ENCODE data around the gene SUB1.

The SUB1 gene

GRCh38 chr5:32559921-32560320, 25.4 kb upstream of the SUB1 start:
- no peak overlapping the region for H3K27ac ChIP-seq (ENCODE audit: low read depth, low read length)
- no peak overlapping the region for H2BK15ac ChIP-seq (replicated peaks; ENCODE audit: low read depth)
- H3K27me3 ChIP-seq (ENCODE audit: insufficient read depth, low read length, poor library complexity) = no peaks in the 10 kb centered on the region
- H3K56ac ChIP-seq (ENCODE audit: low read length) = no peak overlapping the region
- H3K79me1 ChIP-seq (ENCODE audit: low read length) = no peaks in the 10 kb centered on the region
- no peak overlapping the region for H2AK5ac ChIP-seq (ENCODE audit: low read length)
- H3K23ac ChIP-seq (ENCODE audit: low read length) = no peak overlapping the region
- DNase-seq = peak; percentile 43
- H2BK120ac ChIP-seq (ENCODE audit: low read depth, low read length) = no peak overlapping the region
- no peak overlapping the region for H3K9ac ChIP-seq (ENCODE audit: low read length)
- no peak overlapping the region for H2BK5ac ChIP-seq (ENCODE audit: low read length)
- no peak overlapping the region for H4K8ac ChIP-seq (ENCODE audit: low read depth, low read length)
- H3K4me3 ChIP-seq (ENCODE audit: low read length) = no peak overlapping the region
- H3K4ac ChIP-seq (ENCODE audit: low read depth, low read length) = no peak overlapping the region
- H3K36me3 ChIP-seq (ENCODE audit: control insufficient read depth, insufficient read depth, low read length) = no peaks in the 10 kb centered on the region
- H4K5ac ChIP-seq (ENCODE audit: low read length) = no peak overlapping the region
- no peaks in the 10 kb centered on the region for H3K79me2 ChIP-seq (ENCODE audit: control insufficient read depth, insufficient read depth, low read length)
- no peak overlapping the region for H3K4me2 ChIP-seq (ENCODE audit: low read length)
- no peaks in the 10 kb centered on the region for H3K4me1 ChIP-seq (ENCODE audit: control insufficient read depth, low read depth, low read length)
- peak overlapping the region; percentile 84 for H3K18ac ChIP-seq (ENCODE audit: low read length)

DNA sequence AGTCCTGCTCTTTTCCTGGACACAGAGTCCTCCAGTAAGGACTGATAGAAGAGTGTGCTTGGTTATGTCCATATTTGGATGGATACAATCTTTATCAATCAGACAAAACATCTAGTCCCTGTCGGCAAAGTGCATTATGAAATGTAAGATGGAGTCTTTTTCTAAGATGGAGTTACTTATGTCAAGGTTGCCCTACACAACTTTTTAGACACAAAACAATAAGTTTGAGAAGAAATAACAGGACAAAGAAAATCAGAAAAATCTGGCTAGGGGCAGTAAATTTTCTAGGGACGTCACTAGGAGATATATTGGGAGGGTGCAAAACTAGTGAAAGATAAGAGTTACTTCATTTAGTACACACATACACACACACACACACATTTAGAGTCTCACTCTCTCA, 23.3 kb upstream of the SUB1 start:
- H3K27ac ChIP-seq (ENCODE audit: low read depth, low read length) = no peak overlapping the region
- H2BK120ac ChIP-seq (ENCODE audit: low read depth, low read length) = no peak overlapping the region
- no peak overlapping the region for H3K4me3 ChIP-seq (ENCODE audit: low read length)
- H3K27me3 ChIP-seq (ENCODE audit: insufficient read depth, low read length, poor library complexity) = no peaks in the 10 kb centered on the region
- no peaks in the 10 kb centered on the region for H3K79me2 ChIP-seq (ENCODE audit: control insufficient read depth, insufficient read depth, low read length)
- DNase-seq = no peak
- H3K36me3 ChIP-seq (ENCODE audit: control insufficient read depth, insufficient read depth, low read length) = no peaks in the 10 kb centered on the region
- no peak overlapping the region for H2BK5ac ChIP-seq (ENCODE audit: low read length)
- H3K18ac ChIP-seq (ENCODE audit: low read length) = no peak overlapping the region
- no peak overlapping the region for H4K8ac ChIP-seq (ENCODE audit: low read depth, low read length)
- no peak overlapping the region for H2AK5ac ChIP-seq (ENCODE audit: low read length)
- H3K4ac ChIP-seq (ENCODE audit: low read depth, low read length) = no peak overlapping the region
- no peak overlapping the region for H3K23ac ChIP-seq (ENCODE audit: low read length)
- no peak overlapping the region for H3K56ac ChIP-seq (ENCODE audit: low read length)
- H3K9ac ChIP-seq (ENCODE audit: low read length) = no peak overlapping the region
- no peaks in the 10 kb centered on the region for H3K79me1 ChIP-seq (ENCODE audit: low read length)
- no peak overlapping the region for H2BK15ac ChIP-seq (replicated peaks; ENCODE audit: low read depth)
- no CpG with 5 or more reads among the region's 2 CpGs for WGBS (ENCODE audit: extremely low coverage, insufficient coverage, low lambda C conversion rate)
- no peak overlapping the region for H3K4me2 ChIP-seq (ENCODE audit: low read length)
- no peaks in the 10 kb centered on the region for H3K4me1 ChIP-seq (ENCODE audit: control insufficient read depth, low read depth, low read length)
- H4K5ac ChIP-seq (ENCODE audit: low read length) = no peak overlapping the region

DNA sequence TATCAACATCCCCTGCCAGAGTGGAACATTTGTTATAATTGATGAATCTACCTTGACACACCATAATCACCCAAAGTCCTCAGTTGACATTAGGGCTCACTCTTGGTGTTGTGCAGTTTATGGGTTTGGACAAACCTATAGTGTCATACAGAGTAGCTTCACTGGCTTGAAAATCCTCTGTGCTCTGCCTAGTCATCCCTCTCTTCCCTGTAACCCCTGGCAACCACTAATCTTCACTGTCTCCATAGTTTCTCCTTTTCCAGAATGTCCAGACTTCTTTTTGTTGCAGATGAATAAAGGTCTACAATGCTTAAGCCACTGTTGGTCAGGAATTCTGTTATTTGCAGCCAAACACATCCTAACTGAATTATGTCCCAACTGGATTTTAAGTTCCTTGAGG, 22.5 kb upstream of the SUB1 start:
- Histone ChIP-seq H3K27me3 (ENCODE audit: insufficient read depth, low read length, poor library complexity) (no peaks in the 10 kb centered on the region), H3K56ac (ENCODE audit: low read length) (no peak overlapping the region), H4K5ac (ENCODE audit: low read length) (no peak overlapping the region), H3K79me2 (ENCODE audit: control insufficient read depth, insufficient read depth, low read length) (no peaks in the 10 kb centered on the region), H3K23ac (ENCODE audit: low read length) (no peak overlapping the region), H2AK5ac (ENCODE audit: low read length) (no peak overlapping the region), H2BK5ac (ENCODE audit: low read length) (no peak overlapping the region), H3K79me1 (ENCODE audit: low read length) (no peaks in the 10 kb centered on the region), H3K18ac (ENCODE audit: low read length) (no peak overlapping the region), H3K4me2 (ENCODE audit: low read length) (no peak overlapping the region), H3K9ac (ENCODE audit: low read length) (no peak overlapping the region), H2BK15ac (replicated peaks; ENCODE audit: low read depth) (no peak overlapping the region), H3K4ac (ENCODE audit: low read depth, low read length) (no peak overlapping the region), H3K36me3 (ENCODE audit: control insufficient read depth, insufficient read depth, low read length) (no peaks in the 10 kb centered on the region), H2BK120ac (ENCODE audit: low read depth, low read length) (no peak overlapping the region), H3K27ac (ENCODE audit: low read depth, low read length) (no peak overlapping the region), H3K4me1 (ENCODE audit: control insufficient read depth, low read depth, low read length) (no peaks in the 10 kb centered on the region), H4K8ac (ENCODE audit: low read depth, low read length) (no peak overlapping the region), H3K4me3 (ENCODE audit: low read length) (no peak overlapping the region)
- no peak for DNase-seq

DNA sequence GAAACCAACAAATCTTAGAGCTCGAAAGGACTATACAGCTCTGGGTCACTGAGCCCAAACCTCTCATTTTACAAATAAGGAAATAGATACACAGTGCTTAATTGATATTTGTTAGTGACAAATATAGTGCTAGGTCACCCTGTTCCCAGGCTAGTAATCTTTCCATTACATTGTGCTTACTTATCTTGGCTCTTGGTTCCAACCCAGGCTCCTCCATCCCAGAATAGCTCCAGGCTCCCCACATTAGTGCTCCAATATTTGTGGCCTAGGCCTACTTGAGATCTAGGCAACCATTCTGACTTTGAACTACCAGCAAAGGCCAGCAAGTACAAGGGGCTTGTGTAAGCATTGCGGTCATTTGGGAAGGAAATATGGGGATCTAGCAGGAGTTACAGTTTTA, 21.7 kb upstream of the SUB1 start:
- Histone ChIP-seq H3K4ac (ENCODE audit: low read depth, low read length) (peak overlapping the region; percentile 70), H3K79me2 (ENCODE audit: control insufficient read depth, insufficient read depth, low read length) (no peaks in the 10 kb centered on the region), H3K4me1 (ENCODE audit: control insufficient read depth, low read depth, low read length) (no peaks in the 10 kb centered on the region), H3K27me3 (ENCODE audit: insufficient read depth, low read length, poor library complexity) (no peaks in the 10 kb centered on the region), H2BK120ac (ENCODE audit: low read depth, low read length) (no peak overlapping the region), H2BK15ac (replicated peaks; ENCODE audit: low read depth) (no peak overlapping the region), H3K56ac (ENCODE audit: low read length) (no peak overlapping the region), H3K36me3 (ENCODE audit: control insufficient read depth, insufficient read depth, low read length) (no peaks in the 10 kb centered on the region), H3K9ac (ENCODE audit: low read length) (no peak overlapping the region), H3K4me2 (ENCODE audit: low read length) (no peak overlapping the region), H3K79me1 (ENCODE audit: low read length) (no peaks in the 10 kb centered on the region), H2AK5ac (ENCODE audit: low read length) (no peak overlapping the region), H3K27ac (ENCODE audit: low read depth, low read length) (no peak overlapping the region), H4K5ac (ENCODE audit: low read length) (no peak overlapping the region), H3K4me3 (ENCODE audit: low read length) (no peak overlapping the region), H4K8ac (ENCODE audit: low read depth, low read length) (no peak overlapping the region), H3K23ac (ENCODE audit: low read length) (no peak overlapping the region), H2BK5ac (ENCODE audit: low read length) (no peak overlapping the region), H3K18ac (ENCODE audit: low read length) (no peak overlapping the region)
- no peak for DNase-seq
- no CpG with 5 or more reads among the region's 2 CpGs for WGBS (ENCODE audit: extremely low coverage, insufficient coverage, low lambda C conversion rate)

DNA sequence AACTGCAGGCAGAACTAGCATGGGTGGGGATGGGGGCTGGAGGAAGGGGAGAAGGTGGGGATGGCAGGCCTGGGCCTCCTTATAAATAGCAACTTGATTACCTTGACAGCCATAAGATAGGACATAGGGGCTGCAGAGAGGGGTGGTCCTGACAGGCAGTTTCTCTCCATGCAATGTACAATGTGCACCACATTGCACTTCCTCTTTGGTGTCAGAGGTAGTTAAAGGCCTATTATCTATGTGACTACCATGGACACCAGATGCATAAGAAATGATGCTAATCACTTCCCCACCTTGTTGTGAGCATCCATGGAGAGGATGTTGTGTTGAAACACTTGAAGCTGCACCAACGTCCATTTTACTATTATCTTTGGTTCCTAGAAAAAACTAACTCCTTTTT, 20.2 kb upstream of the SUB1 start:
- Histone ChIP-seq H2BK5ac (ENCODE audit: low read length) (no peak overlapping the region), H3K4me2 (ENCODE audit: low read length) (no peak overlapping the region), H2BK15ac (replicated peaks; ENCODE audit: low read depth) (no peak overlapping the region), H2AK5ac (ENCODE audit: low read length) (no peak overlapping the region), H2BK120ac (ENCODE audit: low read depth, low read length) (no peak overlapping the region), H4K5ac (ENCODE audit: low read length) (no peak overlapping the region), H3K79me2 (ENCODE audit: control insufficient read depth, insufficient read depth, low read length) (no peaks in the 10 kb centered on the region), H4K8ac (ENCODE audit: low read depth, low read length) (no peak overlapping the region), H3K4ac (ENCODE audit: low read depth, low read length) (no peak overlapping the region), H3K27me3 (ENCODE audit: insufficient read depth, low read length, poor library complexity) (no peaks in the 10 kb centered on the region), H3K23ac (ENCODE audit: low read length) (no peak overlapping the region), H3K4me3 (ENCODE audit: low read length) (no peak overlapping the region), H3K9ac (ENCODE audit: low read length) (no peak overlapping the region), H3K36me3 (ENCODE audit: control insufficient read depth, insufficient read depth, low read length) (no peaks in the 10 kb centered on the region), H3K79me1 (ENCODE audit: low read length) (no peaks in the 10 kb centered on the region), H3K56ac (ENCODE audit: low read length) (no peak overlapping the region), H3K27ac (ENCODE audit: low read depth, low read length) (no peak overlapping the region), H3K18ac (ENCODE audit: low read length) (no peak overlapping the region), H3K4me1 (ENCODE audit: control insufficient read depth, low read depth, low read length) (no peaks in the 10 kb centered on the region)
- WGBS (ENCODE audit: extremely low coverage, insufficient coverage, low lambda C conversion rate) = no CpG with 5 or more reads among the region's 1 CpG
- no peak for DNase-seq

- Histone ChIP-seq H2BK5ac (ENCODE audit: low read length) (no peak overlapping the region), H3K9ac (ENCODE audit: low read length) (no peak overlapping the region), H3K27ac (ENCODE audit: low read depth, low read length) (no peak overlapping the region), H3K23ac (ENCODE audit: low read length) (no peak overlapping the region), H3K79me1 (ENCODE audit: low read length) (no peaks in the 10 kb centered on the region), H3K18ac (ENCODE audit: low read length) (no peak overlapping the region), H2BK15ac (replicated peaks; ENCODE audit: low read depth) (no peak overlapping the region), H3K36me3 (ENCODE audit: control insufficient read depth, insufficient read depth, low read length) (no peaks in the 10 kb centered on the region), H3K4me3 (ENCODE audit: low read length) (no peak overlapping the region), H2AK5ac (ENCODE audit: low read length) (no peak overlapping the region), H4K5ac (ENCODE audit: low read length) (no peak overlapping the region), H3K4me2 (ENCODE audit: low read length) (no peak overlapping the region), H2BK120ac (ENCODE audit: low read depth, low read length) (no peak overlapping the region), H3K4ac (ENCODE audit: low read depth, low read length) (no peak overlapping the region), H3K56ac (ENCODE audit: low read length) (no peak overlapping the region), H4K8ac (ENCODE audit: low read depth, low read length) (no peak overlapping the region), H3K79me2 (ENCODE audit: control insufficient read depth, insufficient read depth, low read length) (no peaks in the 10 kb centered on the region), H3K27me3 (ENCODE audit: insufficient read depth, low read length, poor library complexity) (no peaks in the 10 kb centered on the region), H3K4me1 (ENCODE audit: control insufficient read depth, low read depth, low read length) (no peaks in the 10 kb centered on the region)
- no peak for DNase-seq
- no CpG with 5 or more reads among the region's 3 CpGs for WGBS (ENCODE audit: extremely low coverage, insufficient coverage, low lambda C conversion rate)
These were observed 18.8 kb upstream of the SUB1 start for GRCh38 chr5:32566319-32567111.

All from mesendoderm (in vitro differentiated cells).